Esophagus squamous epithelium (tissue), 5 donors: ENCODE results near the gene ZNF429. TPM values are rescaled to one million over a fixed set of nuclear protein-coding genes. Genes with fewer than 3 reads are reported as not detected.

ENCODE experiments used
- DNase-seq: peaks from one replicate; lab custom pipeline; 2025; lab: John Stamatoyannopoulos, UW
- H3K27ac ChIP-seq, 4 donors: fragments of 200-600 bp; sonication (generic); one replicate each; pipeline ENCODE4 v1.5.1; 2016 to 2019; ENCODE audit warnings: mild to moderate bottlenecking in 1 of 4
- H3K27me3 ChIP-seq, 4 donors: fragments of 200-600 bp; sonication (generic); 1 replicate in 3 of 4; 2 replicates in 1 of 4; pipeline versions ENCODE4 v1.5.1 to v1.6.0; 2017 to 2021; ENCODE audit warnings: antibody characterized with exemption in 1 of 4
- H3K36me3 ChIP-seq, 3 donors: fragments of 200-600 bp; sonication (generic); one replicate each; pipeline ENCODE4 v1.5.1; 2016 to 2019
- H3K4me1 ChIP-seq, 3 donors: fragments of 200-600 bp; sonication (generic); one replicate each; pipeline ENCODE4 v1.5.1; 2017 to 2019
- H3K4me3 ChIP-seq, 4 donors: fragments of 200-600 bp; sonication (generic); 1 replicate in 3 of 4; 2 replicates in 1 of 4; pipeline ENCODE4 v1.5.1; 2016 to 2019; ENCODE audit warnings: mild to moderate bottlenecking in 2 of 4, moderate library complexity in 1 of 4
- H3K9me3 ChIP-seq, 3 donors: fragments of 200-600 bp; sonication (generic); one replicate each; pipeline ENCODE4 v1.5.1; 2016 to 2019
- CTCF ChIP-seq, 6 experiments: fragments of 450-650 bp in 4 of 6; fragments of 200-600 bp in 2 of 6; sonication (generic) in 2 of 6; IDR thresholded peaks; one replicate each; pipeline ENCODE4 v1.5.1; 2016 to 2019; ENCODE audit warnings: antibody characterized with exemption in 6 of 6, mild to moderate bottlenecking in 4 of 6, moderate library complexity in 4 of 6
- POLR2A ChIP-seq, 4 donors: fragments of 450-650 bp; IDR thresholded peaks; one replicate each; pipeline ENCODE4 v1.6.1; 2017; ENCODE audit warnings: antibody characterized with exemption in 4 of 4, mild to moderate bottlenecking in 4 of 4, moderate library complexity in 3 of 4
- WGBS, 2 donors: methylation state at CpG; one replicate each; pipeline ENCODE4 v1.1.5; 2018; 5-methylcytosine and 5-hydroxymethylcytosine counted together
- intact Hi-C: fragments of 100-400 bp; cut with DNase I; formaldehyde crosslinking; loops from one replicate; pipeline ENCODE4 v1.15.0; 2022
- total RNA-seq, 4 donors: library from RNA; depleted of rRNA; stranded (reverse); fragments of >200 nt; gene quantifications; one replicate each; pipeline ENCODE4 v1.1.0, GENCODE V29; 2016
- donor health status: DM: yes; HTN: yes; CAD: no.

The ZNF429 gene
- total RNA-seq, 4 donors from 2014 or later: 3.1 to 13.7 (median 5.2) TPM

GRCh38 chr19:21569494-21569865 lies 64.1 kb downstream of the ZNF429 start:
- no peaks in the 10 kb centered on the region for H3K36me3 ChIP-seq
- WGBS, 2 donors: 44 to 77% methylated on average over 16 of the region's 16 CpGs
- peak overlapping the region in 3 of 4 donors; percentile 32 to 63 (median 60) for H3K4me3 ChIP-seq
- peaks cover 0 to 64% (median 0%) of the 10 kb centered on the region in 3 donors for H3K9me3 ChIP-seq
- no peak for DNase-seq
- peak overlapping the region in 2 of 4 donors; percentile 13 to 85 for H3K27ac ChIP-seq
- H3K4me1 ChIP-seq: no peaks in the 10 kb centered on the region
- intact Hi-C loops: no loop called here
- TF ChIP-seq POLR2A (IDR thresholded peaks at IDR 0.05) (no peak), CTCF (IDR thresholded peaks at IDR 0.05) (no peak)
- no peaks in the 10 kb centered on the region for H3K27me3 ChIP-seq

GRCh38 chr19:21571316-21571715 lies 65.9 kb downstream of the ZNF429 start:
- Histone ChIP-seq H3K27me3 (no peaks in the 10 kb centered on the region), H3K4me1 (no peaks in the 10 kb centered on the region), H3K4me3 (no peak overlapping the region), H3K9me3 (peaks cover 0 to 63% (median 0%) of the 10 kb centered on the region in 3 donors), H3K27ac (no peak overlapping the region), H3K36me3 (no peaks in the 10 kb centered on the region)
- DNase-seq: no peak
- no peak for TF ChIP-seq POLR2A (IDR thresholded peaks at IDR 0.05)
- TF ChIP-seq CTCF (IDR thresholded peaks at IDR 0.05): no peak
- 68 to 79% methylated on average over 2 of the region's 2 CpGs for WGBS, 2 donors
- intact Hi-C loops: no loop called here

GRCh38 chr19:21574607-21575006 lies 69.2 kb downstream of the ZNF429 start:
- peaks cover 0 to 73% (median 0%) of the 10 kb centered on the region in 3 donors for H3K9me3 ChIP-seq
- DNase-seq: no peak
- H3K4me3 ChIP-seq: no peak overlapping the region
- H3K4me1 ChIP-seq: no peaks in the 10 kb centered on the region
- 42 to 61% methylated on average over 2 of the region's 2 CpGs for WGBS, 2 donors
- no peaks in the 10 kb centered on the region for H3K27me3 ChIP-seq
- H3K27ac ChIP-seq: no peak overlapping the region
- intact Hi-C loops: no loop called here
- no peaks in the 10 kb centered on the region for H3K36me3 ChIP-seq
- TF ChIP-seq POLR2A (IDR thresholded peaks at IDR 0.05): no peak
- no peak for TF ChIP-seq CTCF (IDR thresholded peaks at IDR 0.05)

- H3K27me3 ChIP-seq: no peaks in the 10 kb centered on the region
- no peak overlapping the region for H3K27ac ChIP-seq
- no peak overlapping the region for H3K4me3 ChIP-seq
- WGBS, 2 donors: 87 to 91% methylated on average over 3 of the region's 3 CpGs
- no peak for DNase-seq
- no peaks in the 10 kb centered on the region for H3K36me3 ChIP-seq
- no peaks in the 10 kb centered on the region for H3K4me1 ChIP-seq
- TF ChIP-seq CTCF (IDR thresholded peaks at IDR 0.05) (no peak), POLR2A (IDR thresholded peaks at IDR 0.05) (no peak)
- H3K9me3 ChIP-seq: peaks cover 0 to 71% (median 0%) of the 10 kb centered on the region in 3 donors
- intact Hi-C loops: no loop called here
Observed at GRCh38 chr19:21576481-21576880, 71.1 kb downstream of the ZNF429 start.

GRCh38 chr19:21580101-21580500 lies 74.7 kb downstream of the ZNF429 start:
- Histone ChIP-seq H3K27me3 (peaks cover 0 to 7% (median 0%) of the 10 kb centered on the region in 4 donors), H3K9me3 (peaks cover 0 to 77% (median 0%) of the 10 kb centered on the region in 3 donors), H3K4me1 (no peaks in the 10 kb centered on the region), H3K4me3 (no peak overlapping the region), H3K27ac (no peak overlapping the region), H3K36me3 (no peaks in the 10 kb centered on the region)
- no peak for TF ChIP-seq CTCF (IDR thresholded peaks at IDR 0.05)
- no peak for TF ChIP-seq POLR2A (IDR thresholded peaks at IDR 0.05)
- 48 to 63% methylated on average over 3 of the region's 3 CpGs for WGBS, 2 donors
- intact Hi-C loops: no loop called here
- DNase-seq: no peak
